K562 (cell line): Measurements from ENCODE around the gene BCAS1. TPM values are rescaled to one million over a fixed set of nuclear protein-coding genes. Genes with fewer than 3 reads are reported as not detected.

Experiments
- ATAC-seq: fragments of 200-7000 bp; cut with Tn5 transposase; 3 replicates; pipeline ENCODE4 v1.9.1; 2020; ENCODE audit warnings: moderate library complexity
- BruUV-seq: library from RNA; stranded (reverse); fragments of 400-500 nt; replicated peaks from 2 replicates; lab custom pipeline; 2021; lab: Mats Ljungman, UMichigan
- CTCF ChIA-PET: fragments of 300-600 bp; formaldehyde crosslinking; extraction: SDS; loops from one replicate; lab custom pipeline; 2021; ENCODE audit warnings: low intra/inter-chr PET ratio; lab: Yijun Ruan, JAX
- POLR2A ChIA-PET: fragments of 300-600, 350-650 bp; sonication (Branson Sonifier 250); formaldehyde crosslinking; extraction: SDS; loops from one replicate; lab custom pipeline; 2021; ENCODE audit warnings: antibody characterized with exemption, inconsistent platforms; lab: Yijun Ruan, JAX
- DNase-seq, 4 experiments: peaks; one replicate each; pipeline versions ENCODE4 v3.0.0 to v3.0.0-alpha.2; 2011 to 2018; ENCODE audit warnings: low spot score in 3 of 4, mixed read lengths in 3 of 4; ENCODE audit errors: extremely low read depth in 1 of 4
- FAIRE-seq: peaks from 2 replicates; lab custom pipeline; 2011; peaks lifted over from hg19 to GRCh38; lab: Jason Lieb, UNC
- H2AFZ ChIP-seq: 2 replicates; pipeline ENCODE4 v1.6.0; 2011; ENCODE audit warnings: low read depth, low read length, control low read depth, inconsistent platforms
- H3K27ac ChIP-seq: fragments of 200-600 bp; 3 replicates; pipeline ENCODE4 v1.8.0; 2011; ENCODE audit warnings: low read depth, mild to moderate bottlenecking, control low read depth, inconsistent platforms, low read length, moderate library complexity, mixed read lengths; ENCODE audit errors: extremely low read depth
- H3K27me3 ChIP-seq, 2 experiments: fragments of 300-600 bp in 1 of 2; 2 replicates in 1 of 2; 3 replicates in 1 of 2; pipeline versions ENCODE4 v1.6.0 to v1.8.0; 2011; ENCODE audit warnings: inconsistent platforms in 2 of 2, low read length in 2 of 2, mild to moderate bottlenecking in 1 of 2, mixed read lengths in 1 of 2, moderate library complexity in 1 of 2; ENCODE audit not compliant: control insufficient read depth in 2 of 2, insufficient read depth in 2 of 2
- H3K36me3 ChIP-seq: fragments of 300-600 bp; 3 replicates; pipeline ENCODE4 v1.8.0; 2011; ENCODE audit warnings: mild to moderate bottlenecking, low read length, inconsistent platforms; ENCODE audit not compliant: control insufficient read depth, insufficient read depth
- H3K4me1 ChIP-seq, 2 experiments: fragments of 200-600 bp in 1 of 2; replicated peaks in 1 of 2; 2 replicates in 1 of 2; 3 replicates in 1 of 2; pipeline versions ENCODE4 v1.5.1 to v1.8.0; 2011; ENCODE audit warnings: inconsistent platforms in 2 of 2, low read length in 2 of 2, mild to moderate bottlenecking in 1 of 2, mixed read lengths in 1 of 2, moderate library complexity in 1 of 2; ENCODE audit not compliant: control insufficient read depth in 2 of 2, insufficient read depth in 2 of 2
- H3K4me2 ChIP-seq: 2 replicates; pipeline ENCODE4 v1.6.1; 2011; ENCODE audit warnings: low read length, control low read depth, inconsistent platforms, mixed read lengths; ENCODE audit not compliant: insufficient read depth
- H3K4me3 ChIP-seq: fragments of 200-600 bp; sonication (generic), shearing (Covaris generic); 2 replicates; pipeline ENCODE4 v1.5.1; 2016; ENCODE audit warnings: control low read depth, inconsistent platforms
- H3K79me2 ChIP-seq: fragments of 200-600 bp; 3 replicates; pipeline ENCODE4 v1.8.0; 2011; ENCODE audit warnings: low read length, inconsistent platforms; ENCODE audit not compliant: control insufficient read depth, insufficient read depth
- H3K9ac ChIP-seq, 2 experiments: 2 replicates each; pipeline versions ENCODE4 v1.6.0 to v1.6.1; 2011; ENCODE audit warnings: low read depth in 2 of 2, low read length in 2 of 2, control low read depth in 1 of 2, inconsistent platforms in 1 of 2, mild to moderate bottlenecking in 1 of 2, mixed read lengths in 1 of 2; ENCODE audit not compliant: insufficient read depth in 1 of 2
- H3K9me1 ChIP-seq: one replicate; pipeline ENCODE4 v1.6.0; 2011; ENCODE audit warnings: inconsistent platforms, mild to moderate bottlenecking, low read length, moderate library complexity; ENCODE audit not compliant: control insufficient read depth, insufficient read depth
- H3K9me3 ChIP-seq: replicated peaks from 2 replicates; pipeline ENCODE4 v1.5.1; 2011; ENCODE audit warnings: low read depth, low read length, inconsistent platforms; ENCODE audit not compliant: control insufficient read depth, insufficient read depth
- H4K20me1 ChIP-seq: replicated peaks from 2 replicates; pipeline ENCODE4 v1.6.1; 2011; ENCODE audit warnings: low read length, inconsistent platforms, mixed read lengths; ENCODE audit not compliant: control insufficient read depth, insufficient read depth
- ADNP ChIP-seq: fragments of 200-800 bp; sonication (Bioruptor generic); IDR thresholded peaks from 2 replicates; pipeline ENCODE4 v1.6.1; 2016; ENCODE audit warnings: missing genetic modification characterization, missing compliant biosample characterization
- ATF7 ChIP-seq: fragments of 450-650 bp; IDR thresholded peaks from 2 replicates; pipeline ENCODE4 v1.7.1; 2014; ENCODE audit warnings: mild to moderate bottlenecking, moderate library complexity
- BCOR ChIP-seq: fragments of 450-650 bp; IDR thresholded peaks from 2 replicates; pipeline ENCODE4 v1.6.1; 2016
- RBM25 ChIP-seq: fragments of 200-400 bp; formaldehyde crosslinking; IDR thresholded peaks from 2 replicates; pipeline ENCODE4 v1.6.1; 2018; ENCODE audit warnings: low read length, low read depth, moderate library complexity; ENCODE audit not compliant: severe bottlenecking
- WGBS: fragments of 100-300 bp; shearing (Covaris generic); methylation state at CpG from one replicate; pipeline ENCODE4 v1.1.6; 2016; ENCODE audit warnings: low coverage, mixed read lengths; ENCODE audit not compliant: insufficient coverage; ENCODE audit errors: missing lambda C conversion rate; 5-methylcytosine and 5-hydroxymethylcytosine counted together
- in situ Hi-C: fragments of 300-500 bp; cut with MboI; formaldehyde crosslinking; loops from 4 replicates; pipeline ENCODE4 v1.15.0; 2018; ENCODE audit warnings: inconsistent platforms, mixed read lengths
- intact Hi-C: fragments of 100-400 bp; cut with micrococcal nuclease; formaldehyde crosslinking; loops from 2 replicates; pipeline ENCODE4 v1.14.2; 2022
- polyA plus RNA-seq, 8 experiments: library from polyadenylated mRNA; depleted of rRNA in 4 of 8; stranded (reverse) in 5 of 8; unstranded in 3 of 8; fragments of >200 nt; fragmentation: Nextera tagmentation in 2 of 8; fragmentation: Illumina TruSeq in 1 of 8; extraction: Ambion mirVana in 2 of 8; extraction: Trizol in 1 of 8; gene quantifications; 2 replicates each; pipeline versions ENCODE4 v1.2.1 to v1.2.3, GENCODE V29; 2011 to 2014; ENCODE audit warnings: inconsistent platforms in 1 of 8, missing spikeins in 1 of 8
- total RNA-seq, 7 experiments: library from RNA; depleted of rRNA in 6 of 7; stranded (reverse); fragments of >200 nt in 6 of 7; fragmentation: Illumina TruSeq in 2 of 7; extraction: Trizol in 2 of 7; gene quantifications; 2 replicates each; pipeline versions ENCODE4 v1.2.1 to v1.2.3, GENCODE V29; 2011 to 2021; ENCODE audit warnings: low replicate concordance in 1 of 7
- TF ChIP-seq, protein P1 (sequence below): sonication (generic); formaldehyde crosslinking; IDR thresholded peaks from 2 replicates; pipeline ENCODE4 v1.5.0; 2020; ENCODE audit warnings: missing genetic modification reagents

The BCAS1 gene
- total and polyA plus RNA-seq, 9 of the 15 experiments (the other 6 are each of a cell fraction or from before 2014, with no cell fraction given), result 0.18 to 2.3 (median 0.93) TPM

DNA sequence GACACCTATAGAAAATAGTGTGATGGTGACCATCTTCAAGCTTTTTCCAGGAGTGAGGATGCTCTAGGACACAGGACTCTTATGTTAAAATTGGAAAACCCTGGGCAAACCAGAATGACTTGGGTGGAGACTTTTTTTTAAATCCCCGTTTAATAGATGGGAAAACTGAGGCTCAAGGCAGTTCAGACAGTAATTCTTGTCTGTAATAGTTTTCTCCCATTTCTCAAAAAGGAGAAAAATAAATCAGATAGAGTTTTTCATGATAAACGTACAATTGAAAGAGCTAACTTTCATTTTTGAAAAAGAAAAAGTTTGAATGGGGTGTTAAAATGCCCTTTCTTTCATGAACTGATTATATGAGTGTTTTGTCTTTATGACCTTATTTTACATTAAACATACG, 6.8 kb downstream of the BCAS1 start:
- Histone ChIP-seq H4K20me1 (no peaks in the 10 kb centered on the region), H3K4me1 (peaks cover 14 to 23% of the 10 kb centered on the region in 2 experiments; a peak in 4 of 5 replicates), H3K27me3 (no peaks in the 10 kb centered on the region), H3K9me3 (no peaks in the 10 kb centered on the region), H3K79me2 (no peaks in the 10 kb centered on the region), H3K27ac (no peak overlapping the region), H3K4me3 (no peak overlapping the region), H3K9ac (no peak overlapping the region), H2AFZ (no peak overlapping the region), H3K4me2 (no peak overlapping the region), H3K9me1 (no peaks in the 10 kb centered on the region), H3K36me3 (no peaks in the 10 kb centered on the region)
- FAIRE-seq (no peak), DNase-seq (no peak), ATAC-seq (no peak)
- TF ChIP-seq ATF7, result no peak
- TF ChIP-seq, protein P1, sequence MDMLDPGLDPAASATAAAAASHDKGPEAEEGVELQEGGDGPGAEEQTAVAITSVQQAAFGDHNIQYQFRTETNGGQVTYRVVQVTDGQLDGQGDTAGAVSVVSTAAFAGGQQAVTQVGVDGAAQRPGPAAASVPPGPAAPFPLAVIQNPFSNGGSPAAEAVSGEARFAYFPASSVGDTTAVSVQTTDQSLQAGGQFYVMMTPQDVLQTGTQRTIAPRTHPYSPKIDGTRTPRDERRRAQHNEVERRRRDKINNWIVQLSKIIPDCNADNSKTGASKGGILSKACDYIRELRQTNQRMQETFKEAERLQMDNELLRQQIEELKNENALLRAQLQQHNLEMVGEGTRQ, result no peak
- peak; percentile 75 for TF ChIP-seq RBM25
- TF ChIP-seq ADNP (tag), result peak; percentile 34; the same call in 1 of the 2 replicates
- 0 out of 2 replicates have a peak, but pooled peaks have one; percentile 16 for TF ChIP-seq BCOR
- intact Hi-C loops (loop anchor here (2.0 to 10.0 kb wide), 5 partner anchors 105 to 859 kb away; no protein-coding TSS in a partner anchor), in situ Hi-C loops (loop anchor here (5.0 to 10.0 kb wide), 2 partner anchors 121 to 509 kb away; no protein-coding TSS in a partner anchor)
- CTCF ChIA-PET, result no interaction called here
- no TSS peak for BruUV-seq
- WGBS, result 21% methylated on average over 3 of the region's 3 CpGs
- POLR2A ChIA-PET, result no interaction called here
